ENCODE measurements around the gene VPREB1.
"Not testable (repeated sequence)": the region's sequence is repeated elsewhere in the genome, so short reads cannot be mapped to it uniquely, and the experiment has no call there.

Gene VPREB1

DNA sequence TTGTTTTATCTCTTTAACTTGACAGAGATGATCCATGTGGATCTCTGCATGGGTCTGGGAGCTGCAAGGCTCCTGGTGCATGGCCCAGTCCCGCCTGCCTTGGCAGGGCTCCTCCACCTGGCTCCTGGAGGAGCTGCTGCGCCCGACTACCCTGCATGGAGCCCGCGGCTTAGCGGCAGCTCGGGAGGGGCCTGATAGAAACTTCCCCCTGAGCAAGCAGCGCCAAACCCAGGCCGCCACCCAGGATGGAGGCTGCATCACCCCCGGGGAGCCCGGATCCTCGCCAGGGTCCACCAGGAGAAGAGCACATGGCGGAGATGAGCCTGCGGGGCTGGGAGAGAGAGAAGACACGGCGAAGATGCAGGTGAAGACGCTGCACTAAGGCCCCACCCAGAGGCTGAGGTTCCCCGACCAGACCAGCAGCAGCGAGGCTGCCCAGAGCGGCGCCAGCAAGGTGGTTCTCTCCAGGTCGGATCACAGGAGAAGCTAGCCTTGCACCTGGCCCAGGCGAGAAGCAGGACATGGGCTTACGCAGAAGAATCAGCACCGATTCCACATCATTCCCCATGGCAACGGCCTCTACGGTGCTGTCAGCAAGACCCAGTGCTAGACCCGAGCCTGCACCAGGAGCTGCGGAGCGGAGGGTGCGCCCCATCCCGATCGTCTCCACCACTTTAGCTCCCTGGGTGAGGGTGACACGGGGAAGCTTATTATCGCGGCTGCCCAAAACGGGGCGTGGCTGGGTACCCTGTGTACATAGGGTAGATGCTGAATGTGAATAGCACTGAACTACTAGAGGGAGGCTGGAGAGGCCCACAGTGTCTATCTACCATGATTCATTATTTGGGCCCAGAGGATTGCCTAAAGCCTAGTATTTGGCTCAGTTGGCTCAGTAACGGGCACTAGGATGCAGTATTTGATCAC, 41.3 kb upstream of the VPREB1 start:
- DNase-seq (ENCODE audit: extremely low spot score) = no peak
- POLR2A ChIA-PET = no interaction called here
- TF ChIP-seq BHLHE40 (IDR thresholded peaks at IDR 0.05; ENCODE audit: borderline replicate concordance) (no peak), LEF1 (IDR thresholded peaks at IDR 0.05; ENCODE audit: borderline replicate concordance) (no peak), SUZ12 (IDR thresholded peaks at IDR 0.05) (no peak), CTBP1 (IDR thresholded peaks at IDR 0.05; ENCODE audit: borderline replicate concordance) (no peak), HDGF (IDR thresholded peaks at IDR 0.05; ENCODE audit: borderline replicate concordance) (no peak), SP1 (IDR thresholded peaks at IDR 0.05) (no peak), ELF4 (IDR thresholded peaks at IDR 0.05) (no peak), FOXA1 (IDR thresholded peaks at IDR 0.05) (no peak), ZNF384 (IDR thresholded peaks at IDR 0.05) (no peak)
- TF ChIP-seq, protein P1, sequence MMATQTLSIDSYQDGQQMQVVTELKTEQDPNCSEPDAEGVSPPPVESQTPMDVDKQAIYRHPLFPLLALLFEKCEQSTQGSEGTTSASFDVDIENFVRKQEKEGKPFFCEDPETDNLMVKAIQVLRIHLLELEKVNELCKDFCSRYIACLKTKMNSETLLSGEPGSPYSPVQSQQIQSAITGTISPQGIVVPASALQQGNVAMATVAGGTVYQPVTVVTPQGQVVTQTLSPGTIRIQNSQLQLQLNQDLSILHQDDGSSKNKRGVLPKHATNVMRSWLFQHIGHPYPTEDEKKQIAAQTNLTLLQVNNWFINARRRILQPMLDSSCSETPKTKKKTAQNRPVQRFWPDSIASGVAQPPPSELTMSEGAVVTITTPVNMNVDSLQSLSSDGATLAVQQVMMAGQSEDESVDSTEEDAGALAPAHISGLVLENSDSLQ (IDR thresholded peaks at IDR 0.05) = no peak
- CTCF ChIA-PET = interaction anchor here (0.7 to 2.0 kb wide), 3 partner anchors 8 to 227 kb away, joined by 3 to 7 read pairs (median 4); no protein-coding TSS in a partner anchor

DNA sequence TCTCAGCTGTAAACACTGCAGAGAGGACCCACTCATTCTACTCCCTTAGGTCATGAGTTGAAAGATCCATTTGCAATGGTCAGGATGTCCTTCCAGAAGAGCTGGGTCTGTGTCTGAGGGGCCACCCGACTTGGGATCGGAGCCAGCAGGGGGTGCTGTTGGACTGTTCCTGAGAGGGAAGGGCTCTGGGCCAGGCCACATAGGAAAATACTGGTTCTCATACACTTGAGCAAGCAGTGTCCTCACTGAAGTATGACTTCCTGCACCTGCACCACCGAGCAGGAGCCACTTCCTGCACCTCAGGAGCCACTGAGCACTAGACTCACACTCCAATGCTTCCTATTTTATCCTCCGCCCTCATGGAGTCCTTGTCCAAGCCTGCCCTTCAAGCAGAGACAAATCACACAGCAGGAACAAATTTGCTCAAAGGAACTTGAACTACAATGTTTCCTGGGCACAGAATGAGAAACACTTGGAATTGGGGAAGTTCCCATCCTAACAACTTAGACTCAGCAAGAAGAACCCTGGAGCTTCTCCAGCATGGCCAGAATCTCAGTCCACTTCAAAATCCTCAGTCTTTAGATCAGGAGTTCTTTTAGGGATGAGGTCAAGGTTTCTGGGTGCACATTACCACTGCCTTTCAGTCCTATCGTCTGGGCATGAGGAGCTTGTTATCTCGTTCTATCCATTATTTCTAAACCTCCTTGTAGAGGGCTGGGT, 36.6 kb upstream of the VPREB1 start:
- DNase-seq (ENCODE audit: extremely low spot score) = peak; percentile 87
- ChIA-PET POLR2A (interaction anchor here (1.1 kb wide), 1 partner anchor 38 kb away, joined by 3 read pairs; no protein-coding TSS in a partner anchor), CTCF (interaction anchor here (0.8 to 1.6 kb wide), 11 partner anchors 8 to 676 kb away, joined by 3 to 13 read pairs (median 4); no protein-coding TSS in a partner anchor)
- TF ChIP-seq, protein P1 (IDR thresholded peaks at IDR 0.05) = no peak
- TF ChIP-seq HDGF (IDR thresholded peaks at IDR 0.05; ENCODE audit: borderline replicate concordance) (no peak), L3MBTL2 (conservative IDR thresholded peaks at IDR 0.05) (no peak), FOXK2 (IDR thresholded peaks at IDR 0.05) (no peak)

DNA sequence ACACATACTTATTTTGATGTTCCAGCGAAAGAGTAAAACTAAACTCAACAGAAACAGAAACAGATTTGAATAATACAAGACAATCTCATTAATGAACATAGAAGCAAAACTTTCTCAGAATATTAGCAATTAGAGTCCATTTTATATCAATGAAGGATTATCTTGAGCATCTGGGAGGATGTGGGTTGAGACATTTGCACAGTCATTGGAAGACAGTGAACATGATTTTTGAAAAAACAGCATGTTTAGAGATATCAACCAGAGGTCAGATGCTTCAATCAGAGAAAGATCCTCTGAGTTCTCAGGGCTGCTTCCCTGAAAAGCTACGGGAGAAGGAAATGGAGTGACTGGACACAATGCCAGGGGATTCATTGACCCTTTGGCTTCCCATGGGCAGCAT, 35.9 kb upstream of the VPREB1 start:
- no peak for DNase-seq (ENCODE audit: extremely low spot score)
- TF ChIP-seq ELF4 (IDR thresholded peaks at IDR 0.05) (no peak), SUZ12 (IDR thresholded peaks at IDR 0.05) (no peak), ZNF384 (IDR thresholded peaks at IDR 0.05) (no peak), SP1 (IDR thresholded peaks at IDR 0.05) (no peak), LEF1 (IDR thresholded peaks at IDR 0.05; ENCODE audit: borderline replicate concordance) (no peak), TARDBP (IDR thresholded peaks at IDR 0.05) (no peak)
- ChIA-PET CTCF (interaction anchor here (0.8 to 1.6 kb wide), 5 partner anchors 13 to 676 kb away, joined by 3 to 9 read pairs (median 4); no protein-coding TSS in a partner anchor), POLR2A (interaction anchor here (1.1 kb wide), 1 partner anchor 37 kb away, joined by 3 read pairs; no protein-coding TSS in a partner anchor)

DNA sequence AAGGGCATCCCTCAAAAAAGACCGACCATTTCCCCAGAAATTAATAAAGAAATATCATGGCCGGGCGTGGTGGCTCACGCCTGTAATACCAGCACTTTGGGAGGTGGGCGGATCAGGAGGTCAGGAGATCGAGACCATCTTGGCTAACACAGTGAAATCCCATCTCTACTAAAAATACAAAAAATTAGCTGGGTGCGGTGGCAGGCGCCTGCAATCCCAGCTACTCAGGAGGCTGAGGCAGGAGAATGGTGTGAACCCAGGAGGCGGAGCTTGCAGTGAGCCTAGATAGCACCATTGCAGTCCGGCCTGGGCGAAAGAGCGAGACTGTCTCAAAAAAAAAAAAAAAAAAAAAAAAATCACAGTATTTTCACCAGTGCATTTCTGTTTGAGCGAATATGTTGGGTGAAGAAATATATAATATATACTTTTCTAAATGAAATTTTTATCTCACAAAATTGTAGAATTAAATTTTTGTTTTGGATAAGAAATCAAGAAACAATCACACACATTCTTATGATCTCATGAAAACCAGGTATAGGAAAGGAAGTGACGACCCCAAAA, 35.4 kb upstream of the VPREB1 start:
- CTCF ChIA-PET; POLR2A ChIA-PET; DNase-seq (ENCODE audit: extremely low spot score): not testable (repeated sequence)

DNA sequence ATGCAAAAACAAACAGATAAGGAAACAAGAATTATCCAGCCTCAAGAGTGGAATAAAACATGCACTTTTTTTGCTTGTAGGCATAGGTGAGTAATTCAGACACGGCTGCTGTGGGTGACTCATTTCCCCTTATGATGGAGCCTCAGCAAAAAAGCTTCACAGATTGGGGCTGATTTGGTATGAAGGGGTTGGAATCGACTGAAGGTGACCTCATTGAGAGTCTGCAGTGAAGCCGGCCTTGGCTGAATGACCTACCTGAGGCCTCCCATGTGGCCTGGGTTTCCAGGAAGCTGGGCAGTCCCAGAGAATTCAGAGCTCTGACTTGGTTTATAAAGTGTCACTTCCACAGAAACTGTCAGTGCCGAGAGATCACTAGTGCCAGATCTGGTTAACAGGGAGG, 34.2 kb upstream of the VPREB1 start:
- TF ChIP-seq NFRKB (IDR thresholded peaks at IDR 0.05) (no peak), TARDBP (IDR thresholded peaks at IDR 0.05) (no peak), SUZ12 (IDR thresholded peaks at IDR 0.05) (no peak), L3MBTL2 (conservative IDR thresholded peaks at IDR 0.05) (no peak), LEF1 (IDR thresholded peaks at IDR 0.05; ENCODE audit: borderline replicate concordance) (no peak), FOXM1 (IDR thresholded peaks at IDR 0.05; ENCODE audit: borderline replicate concordance) (no peak), SP1 (IDR thresholded peaks at IDR 0.05) (no peak), FOXA1 (IDR thresholded peaks at IDR 0.05) (no peak), BHLHE40 (IDR thresholded peaks at IDR 0.05; ENCODE audit: borderline replicate concordance) (no peak), ARNT (IDR thresholded peaks at IDR 0.05) (no peak), ZNF384 (IDR thresholded peaks at IDR 0.05) (no peak), CTBP1 (IDR thresholded peaks at IDR 0.05; ENCODE audit: borderline replicate concordance) (no peak), ELF4 (IDR thresholded peaks at IDR 0.05) (no peak), FOXK2 (IDR thresholded peaks at IDR 0.05) (no peak), HDGF (IDR thresholded peaks at IDR 0.05; ENCODE audit: borderline replicate concordance) (no peak)
- TF ChIP-seq, protein P1 (IDR thresholded peaks at IDR 0.05) = no peak
- POLR2A ChIA-PET = no interaction called here
- CTCF ChIA-PET = interaction anchor here (1.5 kb wide), 1 partner anchor 133 kb away, joined by 4 read pairs; no protein-coding TSS in a partner anchor
- no peak for DNase-seq (ENCODE audit: extremely low spot score)

Data from HEK293T (cell line).